ENCODE data around the gene ZFYVE28. TPM values are rescaled to one million over a fixed set of nuclear protein-coding genes. Genes with fewer than 3 reads are reported as not detected.

Gene ZFYVE28
- total and polyA plus RNA-seq, 2 of the 8 experiments (the other 6 are each of a cell fraction or from before 2014, with no cell fraction given) = 1.7 to 4.9 TPM

GRCh38 chr4:2284934-2285612 is 133.4 kb downstream of the ZFYVE28 start (continued):
- TF ChIP-seq CHD7 (IDR thresholded peaks at IDR 0.05; ENCODE audit: insufficient replicate concordance, low read length) (no peak), GTF2F1 (IDR thresholded peaks at IDR 0.05; ENCODE audit: borderline replicate concordance, low read depth, low read length) (no peak), CREB1 (IDR thresholded peaks at IDR 0.05) (no peak), JUN (IDR thresholded peaks at IDR 0.05; ENCODE audit: low read depth, low read length) (no peak), TBP (IDR thresholded peaks at IDR 0.05; ENCODE audit: low read depth, low read length) (no peak), POLR2A (IDR thresholded peaks at IDR 0.05; ENCODE audit: control extremely low read depth in 1 of 2, low read depth in 2 of 2, low read length in 2 of 2) (no peak), SIX5 (IDR thresholded peaks at IDR 0.05; ENCODE audit: low read depth, low read length) (no peak), SAP30 (IDR thresholded peaks at IDR 0.05; ENCODE audit: insufficient read depth, insufficient replicate concordance, low read length) (no peak), KDM5A (IDR thresholded peaks at IDR 0.05; ENCODE audit: low read length) (no peak), JUND (IDR thresholded peaks at IDR 0.05; ENCODE audit: low read length) (no peak), ZNF274 (IDR thresholded peaks at IDR 0.05; ENCODE audit: borderline replicate concordance, extremely low read depth, low read length) (no peak), CHD2 (IDR thresholded peaks at IDR 0.05; ENCODE audit: low read length) (no peak)

Data from H1 (cell line).